ENCODE data around the gene LENG9. TPM values are rescaled to one million over a fixed set of nuclear protein-coding genes. Genes with fewer than 3 reads are reported as not detected.

Gene LENG9
- total and polyA plus RNA-seq, 2 of the 13 experiments (the other 11 are each of a cell fraction or from before 2014, with no cell fraction given) = 0.75 to 2.9 TPM

DNA sequence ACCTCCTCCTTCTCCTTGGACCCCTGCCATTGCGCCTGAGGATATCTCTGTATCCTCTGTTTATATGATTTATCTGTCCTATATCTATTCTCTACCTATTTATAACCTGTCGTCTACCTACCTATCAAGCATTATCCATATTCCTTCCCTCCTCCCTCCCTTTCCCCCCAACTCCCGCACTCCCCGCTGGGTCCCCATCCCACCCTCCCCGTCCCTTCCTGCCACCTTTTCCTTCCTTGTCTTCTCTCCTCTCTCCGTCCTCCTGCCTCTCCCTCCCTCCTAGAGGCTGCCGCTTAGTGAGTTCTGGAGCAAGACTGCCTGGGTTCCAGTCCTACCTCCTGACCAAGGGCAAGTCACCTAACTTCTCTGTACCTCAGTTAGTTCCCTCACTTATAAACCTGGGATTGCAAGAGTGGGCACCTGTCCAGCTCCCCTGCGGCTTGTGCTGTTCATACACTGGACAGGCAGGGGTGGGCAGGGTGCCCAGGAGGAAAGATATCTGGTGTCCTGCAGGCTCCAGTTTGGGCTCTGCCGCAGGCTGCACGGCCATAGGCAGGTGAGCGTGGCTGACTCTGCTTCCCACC is 32.2 kb downstream of the LENG9 start:
- Histone ChIP-seq H2AFZ (ENCODE audit: low read length) (no peak overlapping the region), H3K4me2 (ENCODE audit: low read depth, low read length) (no peak overlapping the region), H3K4me3 (replicated peaks in 1 of 3; ENCODE audit: insufficient read depth in 1 of 3, low read depth in 2 of 3, low read length in 3 of 3) (no peak overlapping the region), H3K4me1 (ENCODE audit: insufficient read depth, low read length) (no peaks in the 10 kb centered on the region), H3K27me3 (ENCODE audit: control insufficient read depth in 1 of 2, insufficient read depth in 2 of 2, low read length in 2 of 2) (no peaks in the 10 kb centered on the region; a peak in 1 of 5 replicates), H3K27ac (ENCODE audit: extremely low read length, insufficient read depth, low read length) (no peak overlapping the region), H3K9ac (ENCODE audit: insufficient read depth, low read depth, low read length) (no peak overlapping the region), H3K79me2 (ENCODE audit: insufficient read depth, low read length) (no peaks in the 10 kb centered on the region), H3K9me3 (ENCODE audit: low read length) (no peaks in the 10 kb centered on the region), H3K36me3 (replicated peaks in 1 of 2; ENCODE audit: control insufficient read depth in 1 of 2, insufficient read depth in 2 of 2, low read length in 2 of 2) (no peaks in the 10 kb centered on the region), H4K20me1 (ENCODE audit: insufficient read depth, low read length) (no peaks in the 10 kb centered on the region)
- DNase-seq (ENCODE audit: low spot score) (no peak), ATAC-seq (no peak), FAIRE-seq (no peak)
- intact Hi-C loops (cut with micrococcal nuclease; ENCODE audit: unreplicated experiment) (no loop called here), in situ Hi-C loops (cut with HindIII; ENCODE audit: extremely low pct_ligation_motif_present, low pct_unique_long_range_greater_than_20kb) (no loop called here)
- CTCF ChIA-PET (ENCODE audit: low intra/inter-chr PET ratio, low total read pairs) = no interaction called here
- no TSS peak for BruUV-seq (replicated peaks)
- TF ChIP-seq TCF7 (IDR thresholded peaks at IDR 0.05; ENCODE audit: low read depth) (no peak), KLF12 (CRISPR knock-in tag; IDR thresholded peaks at IDR 0.05; ENCODE audit: borderline replicate concordance) (no peak), THYN1 (CRISPR knock-in tag; IDR thresholded peaks at IDR 0.05; ENCODE audit: borderline replicate concordance, low read depth) (no peak), NFE2 (CRISPR knock-in tag; IDR thresholded peaks at IDR 0.05) (no peak), SRSF1 (optimal IDR thresholded peaks at IDR 0.05; ENCODE audit: low read depth, low read length) (no peak), ZBTB1 (CRISPR knock-in tag; IDR thresholded peaks at IDR 0.05; ENCODE audit: borderline replicate concordance) (no peak), ZNF446 (CRISPR knock-in tag; IDR thresholded peaks at IDR 0.05) (no peak)
- POLR2A ChIA-PET = interaction anchor here (3.9 kb wide), 1 partner anchor 11 kb away, joined by 41 read pairs; no protein-coding TSS in a partner anchor
- 97% methylated on average over 10 of the region's 11 CpGs for WGBS (ENCODE audit: low lambda C conversion rate)

Measured in HepG2 (cell line).